HG03571 (cell line): ENCODE results near the gene CEP95.
"Not testable (repeated sequence)": the region's sequence is repeated elsewhere in the genome, so short reads cannot be mapped to it uniquely, and the experiment has no call there.

Source experiments
- ATAC-seq: cut with Tn5 transposase; IDR thresholded peaks from one replicate; pipeline ENCODE4 v1.9.1; 2021; ENCODE audit not compliant: unreplicated experiment

Gene CEP95

DNA sequence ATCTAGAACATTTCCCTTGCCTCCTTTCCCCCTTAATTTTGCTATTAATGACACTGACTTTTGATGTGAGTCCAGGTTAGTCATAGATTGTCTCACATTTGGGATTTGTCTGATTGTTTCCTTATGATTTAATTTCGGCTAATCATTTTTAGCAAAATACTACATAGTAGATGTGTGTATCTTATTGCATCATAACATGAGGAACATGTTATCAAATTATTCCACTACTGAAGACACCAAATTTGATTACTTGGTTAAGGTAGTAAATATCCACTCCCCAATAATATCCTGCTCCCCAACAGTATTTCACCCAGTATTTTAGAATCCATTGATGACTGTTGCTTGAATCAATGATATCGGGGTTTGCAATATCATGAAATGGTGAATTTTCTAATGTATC is 12.7 kb upstream of the CEP95 start:
- no peak for ATAC-seq

DNA sequence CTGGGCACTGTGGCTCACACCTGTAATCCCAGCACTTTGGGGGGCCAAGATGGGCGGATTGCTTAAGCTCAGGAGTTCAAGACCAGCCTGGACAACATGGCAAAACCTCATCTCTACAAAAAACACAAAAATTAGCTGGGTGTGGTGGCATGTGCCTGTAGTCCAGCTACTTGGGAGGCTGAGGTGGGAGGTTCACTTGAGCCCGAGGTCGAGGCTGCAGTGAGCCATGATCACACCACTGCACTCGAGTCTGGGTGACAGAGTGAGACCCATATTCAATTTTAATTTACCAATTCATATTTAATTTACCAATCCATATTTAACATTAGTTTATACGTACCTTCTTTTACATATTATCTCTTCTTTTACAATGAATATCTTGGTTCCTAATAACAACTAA is 11.5 kb upstream of the CEP95 start:
- ATAC-seq, result not testable (repeated sequence)

DNA sequence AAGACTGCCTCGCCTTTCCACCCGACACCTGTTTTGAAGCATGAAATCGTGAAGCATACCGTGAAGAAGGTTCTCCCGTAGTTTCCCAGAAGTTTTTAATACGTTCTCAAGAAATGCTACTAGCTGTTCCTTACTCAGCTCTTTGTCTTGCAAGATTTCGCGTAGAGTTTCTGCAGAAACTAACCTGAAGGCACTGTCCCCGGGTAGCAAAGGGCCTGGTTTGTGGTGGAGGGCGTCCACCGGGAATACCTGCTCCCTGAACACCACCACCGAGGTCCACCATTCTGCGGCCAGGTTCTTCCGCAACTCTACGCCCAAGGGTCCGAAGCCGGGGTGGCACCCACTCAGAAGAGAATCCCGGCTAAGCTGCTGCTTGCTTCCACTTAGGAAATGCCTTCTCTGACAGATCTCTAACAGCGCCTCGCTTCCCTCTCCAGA is 10.4 kb upstream of the CEP95 start:
- no peak for ATAC-seq

DNA sequence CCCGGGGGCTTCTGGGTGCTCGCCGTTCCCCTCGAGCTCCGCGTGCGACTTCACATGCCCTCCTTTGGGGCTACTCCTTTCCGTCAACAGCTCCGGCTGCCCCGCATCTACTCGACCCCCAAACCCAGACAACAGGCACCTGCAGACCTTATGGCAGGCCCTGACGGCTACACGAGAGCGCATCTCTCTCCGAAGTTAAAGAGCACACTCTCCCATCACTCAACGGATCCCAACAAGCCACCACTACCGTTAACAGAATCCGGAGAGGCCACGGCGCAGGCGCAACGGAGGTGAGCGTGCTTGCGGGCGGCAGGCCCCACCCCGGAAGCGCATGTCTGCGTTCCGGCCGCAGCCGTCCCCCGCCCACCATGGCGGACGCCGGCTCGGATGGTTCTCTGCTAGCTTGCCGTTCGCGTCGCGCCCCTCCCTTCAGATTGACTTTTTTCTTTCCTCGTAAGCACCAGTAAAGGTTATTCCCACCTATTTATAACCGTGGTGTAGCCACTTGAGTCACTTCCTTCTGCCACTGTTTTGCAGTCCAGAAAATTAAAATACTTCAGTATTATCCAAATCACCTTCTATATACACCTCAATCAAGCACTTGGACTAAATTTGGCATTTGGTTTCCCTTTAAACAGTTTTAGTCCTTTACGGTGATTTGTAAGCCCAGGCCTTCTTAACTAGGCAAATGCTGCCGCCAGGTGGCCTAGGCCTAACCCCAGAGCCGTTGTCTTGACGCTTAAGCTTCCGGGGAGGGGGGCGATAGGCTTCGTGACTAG is 9.8 kb upstream of the CEP95 start, which contains the start of gene POLG2:
Gene POLG2 (minus strand): TSS at position 269 of the 779 bp plus-strand sequence. CDS start 86 bp downstream, at position 183.
- peak; percentile 77 for ATAC-seq

DNA sequence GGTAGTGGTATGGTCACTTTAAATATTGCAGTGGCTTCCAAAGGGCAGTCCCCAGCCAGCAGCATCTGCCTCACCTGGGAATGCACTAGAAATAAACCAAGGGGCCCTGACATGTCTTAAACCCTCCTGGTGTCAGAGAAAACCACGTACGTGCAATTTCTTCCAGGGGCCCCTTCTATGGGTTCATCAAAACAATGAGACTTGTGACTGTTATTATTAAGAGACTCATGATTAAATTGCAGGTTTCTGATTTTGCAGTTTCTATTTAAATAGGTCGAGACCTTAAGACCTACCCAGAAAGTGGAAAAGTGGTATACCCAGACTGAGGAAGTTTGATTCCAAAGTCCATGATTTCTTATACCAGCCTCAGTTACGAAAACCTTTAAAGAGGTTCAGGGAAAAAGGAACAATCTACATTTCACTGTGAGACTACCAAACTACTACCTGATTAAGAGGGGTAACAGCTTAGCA is 9.2 kb upstream of the CEP95 start:
- ATAC-seq, result no peak

DNA sequence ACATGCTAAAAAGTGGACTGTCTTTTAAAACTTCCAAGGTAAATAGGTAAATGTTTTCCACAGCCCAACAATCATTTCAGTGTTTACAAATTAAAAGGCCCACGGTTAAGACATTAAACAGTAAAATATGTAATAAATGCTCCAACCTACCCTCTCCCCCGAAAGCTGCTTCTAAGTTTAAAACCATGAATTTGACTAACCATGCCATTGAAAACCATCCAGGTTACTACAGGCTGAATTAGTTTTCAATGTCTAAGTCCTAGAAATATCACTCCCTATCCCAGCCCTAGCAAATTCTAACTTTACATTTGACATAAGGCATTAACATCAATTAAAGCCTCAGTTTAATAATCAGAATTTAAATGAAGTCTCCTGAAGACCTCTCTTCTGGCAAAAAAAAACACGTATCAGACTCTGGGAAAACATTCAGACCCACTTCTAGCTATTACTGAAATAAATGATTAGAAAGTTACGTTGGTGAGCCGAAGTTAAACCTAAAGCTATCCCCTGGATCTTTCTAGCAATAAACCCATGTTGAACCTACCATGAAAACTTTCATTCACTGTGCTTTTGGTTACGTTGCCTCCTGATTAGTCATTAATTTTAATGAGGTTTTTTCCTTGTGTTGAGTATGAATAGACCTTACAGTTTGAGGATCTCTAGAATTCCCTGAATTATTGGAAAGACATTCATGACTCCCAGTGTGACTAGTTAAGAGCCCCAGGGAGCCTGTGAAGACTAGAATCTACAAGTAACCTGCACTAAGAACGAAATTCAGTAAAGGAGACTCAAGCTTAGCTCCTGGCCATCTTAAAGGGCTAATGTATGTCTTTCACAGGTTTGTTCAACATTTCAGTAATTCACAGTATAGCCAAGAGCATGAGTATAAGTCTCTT is 8.2 kb upstream of the CEP95 start:
- no peak for ATAC-seq

DNA sequence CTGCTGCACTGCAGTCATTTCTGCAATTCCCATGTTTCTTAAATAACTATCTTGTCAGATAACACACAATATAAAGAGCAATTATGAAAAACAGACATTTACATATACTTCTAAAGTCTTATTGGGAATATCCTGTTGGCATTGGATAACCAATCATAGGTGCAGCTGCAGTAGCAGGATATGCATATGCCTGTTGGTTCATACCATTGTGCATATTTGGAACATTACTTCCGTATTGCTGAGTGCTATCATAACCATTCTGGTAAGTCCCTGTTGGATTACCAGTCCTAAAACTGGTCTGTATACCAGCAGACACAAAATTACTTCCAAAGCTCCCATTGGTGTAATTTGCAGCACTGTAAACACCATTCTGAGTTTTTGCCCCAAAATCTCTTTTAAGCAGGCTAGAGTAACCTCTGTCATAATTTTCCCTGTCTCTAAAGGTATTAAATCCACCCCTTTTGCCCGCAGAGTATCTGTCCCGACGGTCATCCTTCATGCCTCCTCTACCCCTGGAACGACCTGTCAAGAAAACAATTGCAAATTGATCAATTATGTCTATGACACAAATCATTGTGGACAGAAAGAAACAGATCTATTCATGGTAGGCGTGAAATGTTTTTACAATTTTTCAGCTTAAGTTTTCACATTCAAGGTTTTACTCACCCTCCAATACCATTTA is 6.8 kb upstream of the CEP95 start:
- ATAC-seq, result no peak

DNA sequence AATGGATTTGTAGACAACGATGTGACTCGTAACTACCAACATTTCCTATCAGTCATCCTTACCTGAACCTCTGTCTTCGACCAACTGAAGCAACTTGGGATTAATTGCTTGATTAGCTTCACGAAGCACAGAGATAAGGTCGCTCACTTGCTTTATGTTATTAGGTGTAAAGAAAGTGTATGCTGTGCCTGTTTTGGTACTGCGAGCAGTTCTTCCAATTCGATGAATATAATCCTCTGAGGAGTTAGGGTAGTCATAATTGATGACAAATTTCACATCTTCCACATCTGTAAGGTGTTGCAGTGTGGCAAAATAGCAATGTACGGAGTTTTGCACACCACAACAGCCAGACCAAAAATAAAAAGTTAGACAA is 6.3 kb upstream of the CEP95 start:
- ATAC-seq, result no peak

DNA sequence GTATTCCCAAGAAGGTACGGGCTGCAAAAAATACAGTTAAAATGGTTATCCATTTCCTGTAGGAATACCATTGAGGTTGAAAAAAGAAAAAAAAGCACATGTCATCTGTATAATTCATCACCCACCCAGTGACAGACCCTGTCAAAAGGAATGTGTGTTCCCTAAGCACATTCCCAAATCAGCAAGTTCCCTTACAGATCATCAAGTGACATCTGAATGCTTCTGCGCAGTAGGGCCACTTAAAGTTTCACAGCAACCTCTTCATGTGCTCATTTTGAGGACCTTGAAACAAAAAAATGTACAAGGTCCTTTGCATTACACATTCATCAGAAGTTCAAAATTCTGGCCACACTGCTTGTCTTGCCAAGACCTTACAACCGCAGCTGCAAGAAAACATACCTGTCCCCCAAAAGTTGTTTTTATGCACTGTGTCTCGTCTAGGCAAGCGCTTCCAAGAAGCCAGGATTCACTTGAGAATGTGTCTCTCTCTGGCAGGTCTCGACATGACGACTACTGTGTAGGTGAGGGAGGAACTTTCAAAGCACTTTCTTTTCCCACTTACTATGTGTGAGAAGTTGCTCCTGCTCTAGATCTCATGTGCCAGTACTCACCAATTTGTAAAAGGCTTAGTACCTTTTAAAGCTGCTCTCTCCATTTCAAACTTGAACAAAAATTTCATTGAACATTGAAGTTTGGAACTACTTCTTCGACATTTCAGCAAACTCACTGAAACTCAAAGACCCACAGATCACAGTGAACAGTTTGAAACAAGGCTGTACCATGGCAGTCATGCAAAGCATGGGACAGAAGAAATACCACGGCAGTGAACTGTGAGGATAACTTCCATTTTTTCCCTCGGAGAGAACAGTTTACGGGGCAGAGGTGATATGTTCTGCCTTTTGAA is 5.7 kb upstream of the CEP95 start:
- ATAC-seq, result no peak

DNA sequence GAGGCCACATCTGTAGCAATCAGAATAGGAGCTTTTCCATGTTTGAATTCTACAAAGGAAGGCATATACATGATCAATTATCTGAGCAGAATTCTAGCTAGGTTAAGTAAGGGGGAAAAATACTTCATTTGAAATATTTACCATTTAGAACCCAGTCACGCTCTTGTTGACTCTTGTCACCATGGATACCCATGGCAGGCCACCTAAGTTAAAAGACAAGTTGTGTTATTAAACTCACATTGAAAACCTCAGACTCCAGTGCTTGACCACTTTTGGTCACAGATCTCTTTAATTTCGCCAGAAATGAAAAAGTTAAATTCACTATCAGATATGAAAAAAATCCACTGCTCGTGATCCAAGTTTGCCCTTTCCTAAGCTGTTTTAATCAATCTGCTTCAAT is 4.8 kb upstream of the CEP95 start:
- no peak for ATAC-seq

DNA sequence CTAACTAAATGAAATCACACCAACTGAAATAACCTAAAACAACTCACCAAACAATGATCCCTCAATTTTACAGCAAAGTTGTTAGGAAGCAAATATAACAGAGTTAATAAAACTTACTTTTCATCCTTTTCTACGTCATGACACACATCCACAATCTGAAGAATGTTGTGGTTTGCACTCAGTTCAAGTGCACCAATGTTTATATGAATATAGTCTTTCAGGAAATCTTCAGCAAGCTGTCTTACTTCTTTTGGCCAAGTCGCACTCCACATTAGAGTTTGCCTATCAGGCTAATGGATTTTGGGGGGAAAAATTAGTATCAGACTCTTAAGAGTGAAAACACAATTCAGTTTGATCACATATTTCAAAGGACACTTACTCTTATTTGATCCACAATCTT is 4.0 kb upstream of the CEP95 start:
- ATAC-seq, result no peak

DNA sequence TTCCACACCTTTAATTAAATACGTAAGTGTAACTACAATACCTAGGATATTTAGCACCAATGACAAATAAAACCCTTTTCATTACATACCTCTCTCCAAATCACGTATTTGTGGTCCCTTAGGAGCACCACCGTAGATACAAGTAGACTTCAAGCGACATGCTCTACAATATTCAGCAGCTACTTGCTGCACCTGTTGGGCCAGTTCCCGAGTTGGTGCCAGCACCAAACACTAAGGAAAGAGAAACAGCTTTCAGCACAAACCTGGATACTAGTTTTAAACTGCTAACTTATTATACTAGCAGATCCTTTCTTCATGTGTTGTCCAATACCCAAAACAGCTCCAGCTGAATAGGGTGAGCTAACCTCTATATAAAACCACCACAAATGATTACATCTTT is 3.4 kb upstream of the CEP95 start:
- no peak for ATAC-seq

DNA sequence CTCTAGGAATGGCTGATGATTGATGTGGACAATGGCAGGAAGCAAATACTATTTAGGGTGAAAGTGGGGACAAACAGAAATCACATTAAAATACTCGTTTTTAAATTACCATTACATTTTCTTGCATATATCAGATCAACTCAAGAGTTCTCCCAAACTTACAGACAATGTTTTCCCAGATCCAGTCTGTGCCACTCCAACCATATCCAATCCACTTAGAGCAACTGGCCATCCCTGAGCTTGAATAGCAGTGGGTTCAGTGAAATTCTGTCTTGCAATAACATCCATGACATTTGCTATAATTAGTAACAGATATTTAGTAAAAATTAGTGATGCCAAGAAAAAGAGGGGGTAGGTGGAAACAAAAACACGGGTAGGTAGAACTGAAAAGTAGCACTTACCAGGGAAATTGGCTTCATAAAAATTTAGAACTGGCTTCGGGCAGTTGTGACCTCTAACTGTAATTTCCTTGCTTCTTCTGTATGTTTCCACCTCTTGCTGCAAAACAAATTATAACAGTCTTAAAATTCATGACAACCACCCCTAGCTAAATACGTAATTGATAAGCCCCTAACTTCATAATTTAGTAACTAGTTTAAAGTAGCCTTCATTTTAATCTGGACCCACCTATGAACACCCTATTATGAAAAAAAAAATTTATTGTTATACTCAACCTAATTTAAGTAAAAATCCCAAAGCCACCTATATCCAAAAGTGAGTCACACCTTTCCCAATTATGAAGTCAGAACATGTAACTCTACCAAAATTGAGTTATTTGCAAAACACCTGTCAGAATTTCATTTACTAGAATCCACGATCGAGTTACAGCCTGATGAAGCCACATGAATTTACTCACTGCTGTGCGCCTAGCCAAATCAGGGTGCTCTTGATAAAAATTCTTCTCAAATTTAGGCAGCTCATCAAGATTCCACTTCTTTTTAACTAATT is 2.7 kb upstream of the CEP95 start:
- no peak for ATAC-seq

DNA sequence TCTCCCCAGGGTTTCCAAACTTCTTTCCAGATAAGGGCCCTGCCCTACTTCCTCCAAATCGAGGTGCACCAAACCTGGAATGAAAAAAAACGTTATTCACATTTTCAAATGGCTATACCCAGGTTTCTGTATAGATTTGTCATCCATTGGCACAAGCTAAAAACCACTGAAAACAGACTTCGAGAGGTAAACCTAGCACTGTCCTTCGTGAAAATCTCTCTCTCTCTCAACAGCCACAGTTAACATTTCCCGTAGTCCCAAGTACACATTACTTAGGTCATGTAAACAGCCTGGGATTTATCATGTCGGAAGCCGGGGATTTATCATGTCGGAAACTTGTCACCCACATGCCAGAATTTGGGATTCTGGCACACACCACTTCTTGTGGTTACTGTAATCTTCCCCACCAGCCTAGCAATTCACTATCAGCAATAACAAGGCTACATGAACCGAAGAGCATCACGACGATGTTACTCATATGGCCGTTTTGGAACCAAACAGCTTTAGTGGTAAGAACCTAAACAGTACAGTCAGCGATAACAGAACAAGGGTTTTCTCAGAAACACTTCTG is 1.9 kb upstream of the CEP95 start:
- no peak for ATAC-seq

DNA sequence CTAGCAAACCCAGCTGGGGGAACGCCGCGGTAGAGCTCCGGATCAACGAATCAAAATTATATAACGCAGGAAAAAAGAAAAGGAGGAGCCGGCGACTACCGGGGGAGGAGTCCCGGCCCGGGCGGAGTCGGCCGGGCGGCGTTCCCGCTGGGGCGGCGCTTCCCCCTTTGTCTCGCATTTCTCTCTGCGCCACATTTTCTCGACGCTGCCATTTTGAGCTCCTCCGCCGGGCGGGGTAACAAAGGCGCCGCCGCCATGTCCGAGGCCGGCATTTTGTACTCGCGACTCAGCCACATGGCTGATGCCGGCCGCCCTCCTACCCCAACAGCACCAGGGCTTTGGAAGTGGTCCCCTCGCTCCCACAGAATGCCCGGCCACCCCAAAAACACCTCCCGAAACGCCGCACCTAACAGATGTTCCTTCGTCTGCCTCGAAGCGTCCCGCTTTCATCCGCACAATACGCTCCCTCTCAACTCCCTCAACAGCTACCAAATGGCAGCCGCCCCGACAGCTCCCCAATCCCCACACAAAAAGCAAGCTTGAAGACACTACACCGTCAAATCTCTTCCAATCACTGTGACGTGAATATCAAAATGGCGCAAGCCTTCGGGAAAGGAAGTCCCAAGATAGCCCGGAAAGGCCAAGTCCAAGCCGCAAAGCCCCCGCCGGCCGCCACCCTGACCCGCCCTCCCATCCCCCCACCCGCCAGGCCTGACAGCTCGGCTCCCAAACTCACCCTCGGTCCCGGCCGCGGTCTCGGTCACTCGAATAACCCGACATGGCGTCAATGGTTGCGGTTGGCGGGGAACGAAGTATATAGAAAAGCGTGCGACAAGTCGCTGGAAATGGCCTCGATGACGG is 1.2 kb upstream of the CEP95 start:
- ATAC-seq, result no peak

DNA sequence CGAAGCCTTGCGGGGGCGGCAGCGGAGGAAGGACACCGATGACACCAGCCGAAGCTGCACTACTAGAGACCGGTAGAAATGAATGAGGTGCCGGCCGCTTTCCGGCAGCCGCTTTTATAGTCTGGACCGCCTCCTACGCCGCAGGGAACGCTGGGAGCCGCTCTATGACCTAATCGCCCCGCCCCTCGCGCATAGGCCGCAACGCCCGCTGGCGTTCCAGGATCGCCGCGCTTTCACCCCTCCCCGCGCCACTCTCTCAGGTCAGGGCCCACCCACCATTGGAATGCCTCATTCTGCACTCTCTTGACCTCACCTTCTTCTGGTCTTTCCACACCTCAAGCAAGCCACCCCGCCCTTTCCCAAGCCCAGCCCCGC is 589 bp upstream of the CEP95 start, which contains the start of gene DDX5:
Gene DDX5 (minus strand): TSS at position 89 of the 375 bp plus-strand sequence. CDS start 170 bp downstream, outside the sequence.
- peak; percentile 52 for ATAC-seq

DNA sequence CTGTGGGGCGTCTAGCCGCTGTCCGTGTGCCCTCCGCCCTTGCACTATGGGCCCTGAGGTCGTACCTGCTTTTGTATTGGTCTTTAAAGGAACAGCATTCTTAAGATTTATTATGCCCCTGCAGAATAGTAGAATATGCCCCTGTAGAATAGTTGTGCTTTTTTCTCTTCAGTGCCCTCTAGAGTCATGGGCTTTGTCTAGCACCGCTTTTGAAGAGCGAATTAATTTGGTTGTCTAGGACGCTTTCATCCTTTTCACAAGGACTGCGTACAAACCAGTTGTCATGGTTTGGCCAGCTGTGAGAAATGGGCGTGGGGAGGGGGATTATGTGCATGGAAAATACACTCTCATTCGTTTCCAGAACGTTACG is 621 bp downstream of the CEP95 start:
- peak; percentile 17 for ATAC-seq

DNA sequence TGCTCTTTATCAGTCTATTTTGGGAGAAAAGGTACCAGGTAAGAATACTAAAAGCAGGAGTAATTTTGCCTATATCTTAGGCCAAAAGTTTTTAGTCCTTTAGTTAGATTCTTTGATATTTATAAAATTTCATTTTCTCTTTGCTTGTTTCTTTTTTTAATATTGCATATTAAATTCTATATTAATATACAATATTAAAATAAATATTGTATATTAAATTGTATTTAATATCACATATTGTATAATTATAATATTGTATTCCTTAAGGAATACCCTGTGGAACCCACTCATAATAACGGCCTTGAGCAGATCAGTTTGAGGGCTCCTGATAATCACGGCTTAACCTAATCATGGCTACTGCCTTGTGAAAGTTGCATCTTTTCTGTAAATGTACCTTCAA is 1.9 kb downstream of the CEP95 start:
- ATAC-seq, result no peak
